GM21526 (cell line): ENCODE results near the gene OBSCN.

ENCODE experiments used
- ATAC-seq: cut with Tn5 transposase; IDR thresholded peaks from one replicate; pipeline ENCODE4 v1.9.1; 2021; ENCODE audit warnings: moderate library complexity; ENCODE audit not compliant: unreplicated experiment, low FRiP score

OBSCN gene

GRCh38 chr1:228207851-228208821 lies at the start of gene OBSCN:
OBSCN (plus strand) TSS chr1:228208044; CDS start chr1:228211784, 3,740 bp downstream.
- ATAC-seq: no peak

- ATAC-seq: no peak
These were observed 49.5 kb upstream of the OBSCN start for GRCh38 chr1:228158151-228159007.

- no peak for ATAC-seq
These were observed 48.7 kb upstream of the OBSCN start for GRCh38 chr1:228159008-228159665.

GRCh38 chr1:228160201-228160761 lies 47.6 kb upstream of the OBSCN start:
- ATAC-seq: no peak

- no peak for ATAC-seq
These were observed 46.5 kb upstream of the OBSCN start for GRCh38 chr1:228161362-228161761.

- no peak for ATAC-seq
These were observed 46.0 kb upstream of the OBSCN start for GRCh38 chr1:228161866-228162265.

GRCh38 chr1:228162286-228163006 lies 45.4 kb upstream of the OBSCN start:
- ATAC-seq: no peak

GRCh38 chr1:228163007-228163753 lies 44.7 kb upstream of the OBSCN start:
- ATAC-seq: no peak

GRCh38 chr1:228163776-228164519 lies 43.9 kb upstream of the OBSCN start:
- ATAC-seq: no peak

GRCh38 chr1:228164561-228165371 lies 43.1 kb upstream of the OBSCN start:
- peak; percentile 2 for ATAC-seq

- peak; percentile 82 for ATAC-seq
These were observed 42.3 kb upstream of the OBSCN start, which contains the start of gene IBA57 for GRCh38 chr1:228165372-228166169. IBA57 (plus strand) TSS chr1:228165804; CDS start chr1:228165817, 13 bp downstream.

GRCh38 chr1:228166170-228166936 lies 41.5 kb upstream of the OBSCN start:
- ATAC-seq: peak; percentile 11

- no peak for ATAC-seq
These were observed 39.1 kb upstream of the OBSCN start for GRCh38 chr1:228168563-228169270.

- no peak for ATAC-seq
These were observed 38.5 kb upstream of the OBSCN start for GRCh38 chr1:228169345-228169744.

- ATAC-seq: no peak
These were observed 37.2 kb upstream of the OBSCN start for GRCh38 chr1:228170666-228171065.
